Jurkat, Clone E6-1 (cell line): ENCODE measurements around the gene SMG6.

Experiments
- DNase-seq: peaks from one replicate; pipeline ENCODE4 v3.0.0-alpha.2; 2011; ENCODE audit warnings: low read depth, low spot score
- H3K4me3 ChIP-seq: 2 replicates; pipeline ENCODE4 v1.5.1; 2011; ENCODE audit warnings: mild to moderate bottlenecking, low read length, control low read depth, moderate library complexity

Gene SMG6

GRCh38 chr17:2051061-2051932 lies 252.3 kb downstream of the SMG6 start:
- peak overlapping the region; percentile 39; the same call in 1 of the 2 replicates for H3K4me3 ChIP-seq
- no peak for DNase-seq

DNA sequence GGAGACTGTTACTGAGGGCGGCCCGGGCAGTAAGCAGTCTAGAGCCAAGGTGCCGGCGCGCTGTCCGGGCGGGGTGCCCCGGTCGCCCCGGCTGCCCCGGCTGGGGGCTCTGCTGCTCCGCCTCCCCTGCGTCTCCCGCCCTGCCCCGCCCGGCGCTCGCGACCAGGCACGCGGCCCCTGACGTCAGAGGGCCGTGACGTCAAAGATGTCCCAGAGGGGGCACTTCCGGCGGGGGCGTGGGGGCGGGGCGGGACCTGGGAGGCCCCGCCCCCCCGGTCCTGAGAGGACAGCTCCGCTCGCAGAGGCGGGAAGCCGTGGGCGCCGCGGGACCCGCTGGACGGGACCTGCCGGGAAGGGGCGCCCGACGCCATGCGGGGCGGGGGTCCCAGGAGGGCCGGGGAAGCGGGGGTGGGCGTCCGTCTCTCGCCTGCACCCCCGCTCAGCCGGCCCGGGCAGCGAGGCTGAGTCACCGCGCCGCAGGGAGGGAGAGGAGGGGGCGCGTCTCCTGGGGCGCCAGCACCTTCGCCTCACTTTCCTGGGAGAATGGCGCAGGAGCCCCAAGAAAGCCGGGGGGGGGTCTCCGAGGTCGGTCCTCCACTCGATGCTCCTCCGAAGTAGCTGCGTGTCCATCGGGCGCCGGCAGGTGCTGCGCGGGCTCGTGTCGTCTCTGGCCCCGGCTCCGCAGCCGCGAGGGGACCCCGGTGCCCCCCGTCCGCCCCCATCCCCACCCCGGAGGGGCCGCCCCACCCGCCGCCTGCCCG lies 253.1 kb downstream of the SMG6 start:
- H3K4me3 ChIP-seq, result peak overlapping the region; percentile 39
- peak; percentile 57 for DNase-seq

- H3K4me3 ChIP-seq, result peak overlapping the region; percentile 67
- DNase-seq, result peak; percentile 61
Measured at GRCh38 chr17:2049333-2050299, 254.0 kb downstream of the SMG6 start.

GRCh38 chr17:2048805-2049204 lies 254.8 kb downstream of the SMG6 start:
- no peak for DNase-seq
- peak overlapping the region; percentile 67 for H3K4me3 ChIP-seq

- DNase-seq, result no peak
- H3K4me3 ChIP-seq, result no peak overlapping the region
Measured at GRCh38 chr17:2047590-2047989, 256.0 kb downstream of the SMG6 start.

GRCh38 chr17:2044263-2044894 lies 259.2 kb downstream of the SMG6 start:
- no peak for DNase-seq
- no peak overlapping the region for H3K4me3 ChIP-seq

DNA sequence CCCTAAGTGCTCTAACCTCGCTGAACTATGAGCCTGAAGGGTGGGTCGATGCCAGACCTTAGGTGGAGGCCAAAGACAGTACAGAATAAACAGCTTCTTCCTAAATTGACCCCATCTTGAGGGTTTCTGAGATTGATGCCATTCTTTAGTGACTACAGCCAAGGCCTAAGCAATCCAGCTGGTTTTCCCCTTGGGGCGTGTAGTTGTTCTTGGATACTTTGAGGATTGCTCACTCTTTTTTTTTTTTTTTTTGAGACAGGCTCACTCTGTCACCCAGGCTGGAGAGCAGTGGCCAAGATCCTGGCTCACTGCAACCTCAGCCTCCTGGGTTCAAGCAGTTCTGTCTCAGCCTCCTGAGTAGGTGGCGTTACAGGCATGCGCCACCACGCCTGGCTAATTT lies 259.8 kb downstream of the SMG6 start:
- no peak for DNase-seq
- H3K4me3 ChIP-seq, result no peak overlapping the region

DNA sequence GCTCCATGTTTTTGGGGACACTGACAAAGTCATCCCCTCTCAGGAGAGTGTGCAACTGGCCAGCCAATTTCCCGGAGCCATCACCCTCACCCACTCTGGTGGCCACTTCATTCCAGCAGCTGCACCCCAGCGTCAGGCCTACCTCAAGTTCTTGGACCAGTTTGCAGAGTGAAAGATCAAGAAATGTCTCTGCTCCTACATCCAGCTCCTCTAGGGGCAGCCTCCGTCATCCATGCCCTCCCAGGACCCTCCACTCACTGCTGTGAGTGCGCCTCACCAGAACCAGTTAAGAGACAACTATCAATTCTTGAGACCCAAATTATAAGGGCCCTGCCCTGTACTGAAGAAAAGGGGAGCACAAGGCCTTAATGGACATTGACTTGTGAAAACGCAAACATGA lies 260.7 kb downstream of the SMG6 start:
- no peak for DNase-seq
- peak overlapping the region; percentile 98 for H3K4me3 ChIP-seq

DNA sequence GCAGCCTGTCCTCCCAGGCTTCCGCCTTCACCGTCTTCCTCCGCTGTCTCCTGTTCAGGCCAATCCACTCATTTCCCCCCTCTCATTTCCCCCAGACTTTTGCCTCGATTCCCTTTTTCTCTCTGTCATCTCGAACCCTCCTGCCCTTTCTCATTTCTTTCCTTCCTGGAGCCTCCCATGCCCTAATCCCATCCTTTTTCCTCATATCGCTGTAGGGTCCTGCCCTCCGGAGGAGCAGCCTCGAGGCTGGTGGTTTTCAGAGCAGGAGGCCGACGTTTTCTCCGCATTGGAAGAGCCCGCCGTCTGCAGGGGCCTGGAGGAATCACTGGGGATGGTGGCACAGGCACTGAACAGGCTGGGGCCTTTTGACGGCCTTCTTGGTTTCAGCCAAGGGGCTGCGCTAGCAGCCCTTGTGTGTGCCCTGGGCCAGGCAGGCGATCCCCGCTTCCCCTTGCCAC lies 261.2 kb downstream of the SMG6 start:
- peak overlapping the region; percentile 98 for H3K4me3 ChIP-seq
- DNase-seq, result no peak

GRCh38 chr17:2041561-2042389 lies 261.8 kb downstream of the SMG6 start, which contains the start of gene OVCA2:
Gene OVCA2 (plus strand): TSS chr17:2042022. CDS start chr17:2042048, 26 bp downstream.
- peak within 1 kb of the TSS; percentile 98 for H3K4me3 ChIP-seq
- DNase-seq, result peak; percentile 93

- DNase-seq, result no peak
- H3K4me3 ChIP-seq, result peak overlapping the region; percentile 98
Measured at GRCh38 chr17:2040942-2041560, 262.5 kb downstream of the SMG6 start.

GRCh38 chr17:2040219-2040827 lies 263.3 kb downstream of the SMG6 start:
- DNase-seq, result no peak
- H3K4me3 ChIP-seq, result no peak overlapping the region

DNA sequence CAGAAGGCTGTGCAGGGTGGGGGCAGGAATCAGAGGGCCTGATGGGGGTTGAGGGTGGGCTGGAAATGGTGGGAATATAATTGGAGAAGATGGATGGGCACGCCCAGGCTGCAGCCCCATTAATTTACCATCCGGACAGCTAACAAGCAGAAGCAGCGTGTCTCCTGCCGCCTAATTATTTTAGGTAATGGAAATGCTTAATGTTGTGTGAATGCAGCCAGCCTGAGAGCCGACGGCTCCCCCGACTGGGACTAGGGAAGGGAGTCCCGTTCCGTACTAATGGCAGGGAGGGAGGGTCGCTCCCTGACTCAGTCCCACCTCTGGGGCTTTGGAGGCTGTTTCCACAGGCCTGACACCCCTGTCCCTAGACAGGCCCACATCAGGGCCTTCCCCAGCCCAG lies 266.4 kb downstream of the SMG6 start:
- DNase-seq, result no peak
- no peak overlapping the region for H3K4me3 ChIP-seq

DNA sequence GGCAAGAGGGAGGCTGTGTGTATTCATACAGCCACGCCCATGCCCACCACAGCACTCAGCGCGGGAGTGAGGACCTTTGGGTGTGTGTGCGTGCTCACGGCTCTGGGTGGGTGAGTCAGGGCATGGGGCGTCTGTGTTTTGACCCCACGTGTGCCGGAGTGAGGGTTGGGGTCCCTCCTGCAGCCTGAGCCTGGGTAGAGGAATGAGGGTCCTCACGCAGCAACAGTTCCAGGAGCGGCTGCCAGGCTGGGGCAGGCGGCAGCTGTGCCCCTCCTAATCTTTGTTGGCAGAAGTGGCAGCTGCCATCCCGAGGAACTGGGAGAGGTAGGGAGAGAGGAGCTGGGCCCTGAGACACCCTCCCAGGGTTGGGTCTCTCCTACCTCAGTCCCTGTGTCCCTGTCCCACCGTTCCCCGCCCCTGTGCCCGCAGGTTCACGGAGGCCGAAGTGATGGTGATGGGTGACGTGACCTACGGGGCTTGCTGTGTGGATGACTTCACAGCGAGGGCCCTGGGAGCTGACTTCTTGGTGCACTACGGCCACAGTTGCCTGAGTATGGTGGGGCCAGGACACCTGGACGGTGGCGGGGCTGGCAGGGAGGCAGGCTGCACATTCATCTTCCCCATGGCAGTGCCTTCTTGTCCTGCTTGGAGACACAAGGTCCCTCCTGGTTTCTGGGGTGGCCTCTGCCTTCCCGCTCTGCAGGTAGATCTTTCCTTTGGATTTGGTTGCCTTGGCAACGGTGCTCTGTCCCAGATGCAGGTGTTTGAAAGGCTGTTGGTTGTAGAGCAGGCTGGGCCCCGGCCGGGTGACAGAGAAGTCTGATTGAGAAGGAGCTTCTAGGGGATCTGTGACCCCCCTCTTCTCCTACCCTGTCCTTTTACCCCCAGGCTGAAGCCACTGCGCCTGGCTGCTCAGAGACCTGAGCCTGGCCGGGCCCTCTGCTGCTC lies 267.8 kb downstream of the SMG6 start:
- H3K4me3 ChIP-seq, result no peak overlapping the region
- DNase-seq, result no peak

- H3K4me3 ChIP-seq, result no peak overlapping the region
- DNase-seq, result no peak
Measured at GRCh38 chr17:2034806-2035540, 268.6 kb downstream of the SMG6 start.
